Measurements from ENCODE around the gene ATP8B4.

The ATP8B4 gene

GRCh38 chr15:50110285-50110684 lies 8.7 kb downstream of the ATP8B4 start (continued):
- TF ChIP-seq ZNF565 (CRISPR knock-in tag; conservative IDR thresholded peaks at IDR 0.05; ENCODE audit: low read depth) = no peak

- no peak for TF ChIP-seq TSHZ2 (CRISPR knock-in tag; IDR thresholded peaks at IDR 0.05)
- no peak for TF ChIP-seq CSRNP3 (CRISPR knock-in tag; IDR thresholded peaks at IDR 0.05)
- ATAC-seq = no peak
Observed at GRCh38 chr15:50109076-50109987, 9.7 kb downstream of the ATP8B4 start.

- no peak for ATAC-seq
- no peak for TF ChIP-seq ZNF565 (CRISPR knock-in tag; conservative IDR thresholded peaks at IDR 0.05; ENCODE audit: low read depth)
- TF ChIP-seq ARNTL (CRISPR knock-in tag; IDR thresholded peaks at IDR 0.05; ENCODE audit: borderline replicate concordance, low read depth) = no peak
- TF ChIP-seq ZNF8 (CRISPR knock-in tag; IDR thresholded peaks at IDR 0.05) = no peak
- TF ChIP-seq TSHZ2 (CRISPR knock-in tag; IDR thresholded peaks at IDR 0.05) = no peak
- TF ChIP-seq BACH2 (CRISPR knock-in tag; IDR thresholded peaks at IDR 0.05; ENCODE audit: borderline replicate concordance) = no peak
- TF ChIP-seq ZC3H10 (CRISPR knock-in tag; IDR thresholded peaks at IDR 0.05) = no peak
- TF ChIP-seq ESRRG (CRISPR knock-in tag; IDR thresholded peaks at IDR 0.05) = no peak
- no peak for TF ChIP-seq ISL1 (CRISPR knock-in tag; IDR thresholded peaks at IDR 0.05)
- TF ChIP-seq ZNF70 (CRISPR knock-in tag; IDR thresholded peaks at IDR 0.05) = no peak
- TF ChIP-seq GLIS3 (CRISPR knock-in tag; IDR thresholded peaks at IDR 0.05) = no peak
- no peak for TF ChIP-seq RARB (CRISPR knock-in tag; IDR thresholded peaks at IDR 0.05)
- no peak for TF ChIP-seq CSRNP3 (CRISPR knock-in tag; IDR thresholded peaks at IDR 0.05)
- no peak for TF ChIP-seq TCF4 (CRISPR knock-in tag; IDR thresholded peaks at IDR 0.05; ENCODE audit: borderline replicate concordance)
Observed at GRCh38 chr15:50108461-50108860, 10.6 kb downstream of the ATP8B4 start.

GRCh38 chr15:50107591-50108408 lies 11.2 kb downstream of the ATP8B4 start:
- ATAC-seq = no peak
- TF ChIP-seq TSHZ2 (CRISPR knock-in tag; IDR thresholded peaks at IDR 0.05) = no peak
- TF ChIP-seq ISL1 (CRISPR knock-in tag; IDR thresholded peaks at IDR 0.05) = no peak
- TF ChIP-seq RARB (CRISPR knock-in tag; IDR thresholded peaks at IDR 0.05) = no peak
- no peak for TF ChIP-seq CSRNP3 (CRISPR knock-in tag; IDR thresholded peaks at IDR 0.05)
- no peak for TF ChIP-seq ESRRG (CRISPR knock-in tag; IDR thresholded peaks at IDR 0.05)
- no peak for TF ChIP-seq ZC3H10 (CRISPR knock-in tag; IDR thresholded peaks at IDR 0.05)
- no peak for TF ChIP-seq OSR1 (CRISPR knock-in tag; IDR thresholded peaks at IDR 0.05)
- TF ChIP-seq GLIS3 (CRISPR knock-in tag; IDR thresholded peaks at IDR 0.05) = no peak
- no peak for TF ChIP-seq ZNF565 (CRISPR knock-in tag; conservative IDR thresholded peaks at IDR 0.05; ENCODE audit: low read depth)
- TF ChIP-seq CSDC2 (CRISPR knock-in tag; IDR thresholded peaks at IDR 0.05) = no peak
- TF ChIP-seq ZFP30 (CRISPR knock-in tag; IDR thresholded peaks at IDR 0.05) = no peak
- no peak for TF ChIP-seq TOX (CRISPR knock-in tag; IDR thresholded peaks at IDR 0.05; ENCODE audit: borderline replicate concordance)
- no peak for TF ChIP-seq ZNF8 (CRISPR knock-in tag; IDR thresholded peaks at IDR 0.05)
- TF ChIP-seq ZFP3 (CRISPR knock-in tag; IDR thresholded peaks at IDR 0.05) = no peak
- TF ChIP-seq ARNTL (CRISPR knock-in tag; IDR thresholded peaks at IDR 0.05; ENCODE audit: borderline replicate concordance, low read depth) = no peak
